GF-D8 (cell line): ENCODE data around the gene L3MBTL2.
"Not testable (repeated sequence)": the region's sequence is repeated elsewhere in the genome, so short reads cannot be mapped to it uniquely, and the experiment has no call there.

ENCODE experiments used
- DNase-seq: peaks from one replicate; lab custom pipeline; 2025; lab: John Stamatoyannopoulos, UW

Gene L3MBTL2

GRCh38 chr22:41204992-41205900 lies at the start of gene L3MBTL2:
TSS of gene L3MBTL2 (plus strand) at chr22:41205312. CDS start at chr22:41205363, 51 bp downstream.
- peak; percentile 86 for DNase-seq

GRCh38 chr22:41157083-41157482 lies 48.0 kb upstream of the L3MBTL2 start:
- no peak for DNase-seq

- DNase-seq: no peak
Observed at GRCh38 chr22:41169157-41169556, 36.0 kb upstream of the L3MBTL2 start.

- DNase-seq: no peak
Observed at GRCh38 chr22:41171996-41172395, 33.1 kb upstream of the L3MBTL2 start.

GRCh38 chr22:41175546-41175945 lies 29.6 kb upstream of the L3MBTL2 start:
- no peak for DNase-seq

GRCh38 chr22:41177040-41177621 lies 28.0 kb upstream of the L3MBTL2 start:
- no peak for DNase-seq

- no peak for DNase-seq
Observed at GRCh38 chr22:41177622-41178424, 27.3 kb upstream of the L3MBTL2 start.

- DNase-seq: no peak
Observed at GRCh38 chr22:41178425-41178975, 26.6 kb upstream of the L3MBTL2 start.

GRCh38 chr22:41180362-41180761 lies 24.8 kb upstream of the L3MBTL2 start:
- not testable (repeated sequence) for DNase-seq

- DNase-seq: no peak
Observed at GRCh38 chr22:41180926-41181325, 24.2 kb upstream of the L3MBTL2 start.

GRCh38 chr22:41181349-41182241 lies 23.5 kb upstream of the L3MBTL2 start:
- no peak for DNase-seq

- no peak for DNase-seq
Observed at GRCh38 chr22:41184679-41185078, 20.4 kb upstream of the L3MBTL2 start.

- DNase-seq: no peak
Observed at GRCh38 chr22:41191467-41191866, 13.6 kb upstream of the L3MBTL2 start.

GRCh38 chr22:41193829-41194228 lies 11.3 kb upstream of the L3MBTL2 start:
- DNase-seq: no peak

- peak; percentile 34 for DNase-seq
Observed at GRCh38 chr22:41197038-41197972, 7.8 kb upstream of the L3MBTL2 start.

- no peak for DNase-seq
Observed at GRCh38 chr22:41198027-41198580, 7.0 kb upstream of the L3MBTL2 start.

- DNase-seq: no peak
Observed at GRCh38 chr22:41201141-41201540, 4.0 kb upstream of the L3MBTL2 start.

GRCh38 chr22:41203118-41203517 lies 2.0 kb upstream of the L3MBTL2 start:
- no peak for DNase-seq

GRCh38 chr22:41204066-41204465 lies 1.0 kb upstream of the L3MBTL2 start:
- DNase-seq: no peak

GRCh38 chr22:41206719-41207118 lies 1.6 kb downstream of the L3MBTL2 start:
- no peak for DNase-seq
